HPDE6-E6E7 (cell line): Measurements from ENCODE around the gene IRF2BP1.
A peak's percentile ranks its signal among the peaks of the same experiment; 100 is the strongest.
"Not testable (repeated sequence)": the region's sequence is repeated elsewhere in the genome, so short reads cannot be mapped to it uniquely, and the experiment has no call there.

Source experiments
- DNase-seq: peaks from one replicate; pipeline ENCODE4 v3.0.0; 2011; ENCODE audit warnings: missing footprints; ENCODE audit errors: extremely low spot score

Gene IRF2BP1

GRCh38 chr19:45882652-45883585 is 3.0 kb downstream of the IRF2BP1 start:
- DNase-seq: peak; percentile 70

GRCh38 chr19:45881909-45882528 is 3.9 kb downstream of the IRF2BP1 start:
- no peak for DNase-seq

GRCh38 chr19:45881082-45881908 is 4.6 kb downstream of the IRF2BP1 start:
- DNase-seq: no peak

- no peak for DNase-seq
Observed at GRCh38 chr19:45879971-45880370, 6.0 kb downstream of the IRF2BP1 start.

- DNase-seq: no peak
Observed at GRCh38 chr19:45879055-45879454, 6.9 kb downstream of the IRF2BP1 start.

- DNase-seq: no peak
Observed at GRCh38 chr19:45878043-45878794, 7.7 kb downstream of the IRF2BP1 start.

GRCh38 chr19:45876411-45877197 is 9.3 kb downstream of the IRF2BP1 start:
- DNase-seq: no peak

GRCh38 chr19:45876161-45876410 is 9.9 kb downstream of the IRF2BP1 start:
- DNase-seq: no peak

- DNase-seq: no peak
Observed at GRCh38 chr19:45874620-45874966, 11.3 kb downstream of the IRF2BP1 start.

GRCh38 chr19:45873219-45873772 is 12.6 kb downstream of the IRF2BP1 start:
- DNase-seq: no peak

- no peak for DNase-seq
Observed at GRCh38 chr19:45872095-45872919, 13.6 kb downstream of the IRF2BP1 start.

GRCh38 chr19:45870798-45871197 is 15.1 kb downstream of the IRF2BP1 start:
- DNase-seq: no peak

- not testable (repeated sequence) for DNase-seq
Observed at GRCh38 chr19:45867241-45867640, 18.7 kb downstream of the IRF2BP1 start.

- DNase-seq: no peak
Observed at GRCh38 chr19:45866400-45867176, 19.4 kb downstream of the IRF2BP1 start.

GRCh38 chr19:45865269-45865948 is 20.5 kb downstream of the IRF2BP1 start:
- DNase-seq: no peak

GRCh38 chr19:45864629-45865082 is 21.3 kb downstream of the IRF2BP1 start:
- no peak for DNase-seq

GRCh38 chr19:45863840-45864628 is 21.9 kb downstream of the IRF2BP1 start, which contains the start of gene FOXA3:
TSS of gene FOXA3 (plus strand) at chr19:45864326. CDS start at chr19:45864457, 131 bp downstream.
- no peak for DNase-seq
